HCT116 (cell line): Measurements from ENCODE around the gene CUX1.

Source experiments
- CEBPB ChIP-seq: IDR thresholded peaks from 2 replicates; pipeline ENCODE4 v1.6.1; 2012; ENCODE audit warnings: low read depth
- CTCF ChIP-seq, 3 experiments: fragments of 200-600 bp in 1 of 3; sonication (generic) in 1 of 3; IDR thresholded peaks in 2 of 3; conservative IDR thresholded peaks in 1 of 3; 2 replicates each; pipeline ENCODE4 v1.5.1; 2012 to 2017; ENCODE audit warnings: low read depth in 2 of 3, low read length in 2 of 3, antibody characterized with exemption in 1 of 3, borderline replicate concordance in 1 of 3, control low read depth in 1 of 3, mild to moderate bottlenecking in 1 of 3, mixed read lengths in 1 of 3, mixed run types in 1 of 3, moderate library complexity in 1 of 3; ENCODE audit not compliant: insufficient read depth in 1 of 3
- EZH2 ChIP-seq: fragments of 200-600 bp; sonication (generic); IDR thresholded peaks from 2 replicates; pipeline ENCODE4 v1.6.1; 2017; ENCODE audit warnings: antibody characterized with exemption, mixed run types
- JUND ChIP-seq: IDR thresholded peaks from 2 replicates; pipeline ENCODE4 v1.6.1; 2012
- MAX ChIP-seq: IDR thresholded peaks from 2 replicates; pipeline ENCODE4 v1.6.1; 2012
- POLR2A ChIP-seq: IDR thresholded peaks from 2 replicates; pipeline ENCODE4 v1.7.0; 2011; ENCODE audit warnings: borderline replicate concordance; ENCODE audit not compliant: insufficient read depth, insufficient read length; ENCODE audit errors: extremely low read depth
- YY1 ChIP-seq: IDR thresholded peaks from 2 replicates; pipeline ENCODE4 v1.6.1; 2011; ENCODE audit warnings: low read length, low read depth, moderate library complexity, mild to moderate bottlenecking; ENCODE audit not compliant: insufficient replicate concordance; ENCODE audit errors: extremely low read depth
- ZFX ChIP-seq: fragments of 450-650 bp; IDR thresholded peaks from 2 replicates; pipeline ENCODE4 v1.6.1; 2017
- ZNF274 ChIP-seq: fragments of 200-500 bp; sonication (Bioruptor generic); IDR thresholded peaks from 2 replicates; pipeline ENCODE4 v1.6.1; 2014; ENCODE audit warnings: mild to moderate bottlenecking, low read depth, low read length, inconsistent platforms

GRCh38 chr7:101856473-101857357, 39.3 kb downstream of the CUX1 start:
- TF ChIP-seq CTCF (IDR thresholded peaks at IDR 0.05 in 2 of 3, conservative IDR thresholded peaks at IDR 0.05 in 1 of 3; ENCODE audit: borderline replicate concordance in 1 of 3, insufficient read depth in 1 of 3, low read depth in 2 of 3, low read length in 2 of 3) (peak; percentile 28 to 64 (median 59); a peak in 4 of 6 replicates), ZNF274 (no peak), MAX (peak; percentile 84), JUND (no peak), POLR2A (no peak), ZFX (no peak), YY1 (peak; percentile 83), CEBPB (no peak), EZH2 (no peak)
